Coronary artery (tissue), 2 donors: ENCODE results near the gene DNAH8.

Experiments
- DNase-seq: peaks from one replicate; pipeline ENCODE4 v3.0.0-alpha.2; 2017; ENCODE audit warnings: low spot score
- H3K27ac ChIP-seq, 2 donors: fragments of 200-600 bp; sonication (generic); one replicate each; pipeline ENCODE4 v1.5.1; 2016 to 2019
- H3K4me3 ChIP-seq: fragments of 200-600 bp; sonication (generic); 2 replicates; pipeline ENCODE4 v1.5.1; 2016; ENCODE audit warnings: mild to moderate bottlenecking, moderate library complexity
- TF ChIP-seq, protein P1 (sequence below): fragments of 200-600 bp; sonication (generic); IDR thresholded peaks from one replicate; pipeline ENCODE4 v1.5.1; 2019; ENCODE audit warnings: antibody characterized with exemption

DNAH8 gene

DNA sequence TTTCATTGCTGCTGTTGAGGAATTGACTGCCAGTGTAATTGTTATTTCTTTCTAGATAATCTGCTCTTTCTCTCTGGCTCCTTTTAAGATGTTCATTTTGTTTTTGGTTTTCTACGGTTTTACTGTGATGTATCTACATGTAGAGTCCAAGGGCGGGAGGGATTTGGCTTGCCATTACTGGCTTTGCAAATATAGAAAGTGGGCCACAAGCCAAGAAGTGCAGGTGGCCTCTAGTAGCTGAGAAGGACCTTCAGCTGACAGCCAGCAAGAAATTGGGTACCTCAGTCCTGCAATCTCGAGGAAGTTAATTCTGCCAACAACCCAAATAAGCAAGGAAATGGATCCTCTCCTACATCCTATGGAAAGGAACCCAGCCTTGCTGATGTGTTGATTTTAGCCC, 290.7 kb downstream of the DNAH8 start:
- Histone ChIP-seq H3K27ac (no peak overlapping the region), H3K4me3 (no peak overlapping the region)
- DNase-seq = no peak
- TF ChIP-seq, protein P1, sequence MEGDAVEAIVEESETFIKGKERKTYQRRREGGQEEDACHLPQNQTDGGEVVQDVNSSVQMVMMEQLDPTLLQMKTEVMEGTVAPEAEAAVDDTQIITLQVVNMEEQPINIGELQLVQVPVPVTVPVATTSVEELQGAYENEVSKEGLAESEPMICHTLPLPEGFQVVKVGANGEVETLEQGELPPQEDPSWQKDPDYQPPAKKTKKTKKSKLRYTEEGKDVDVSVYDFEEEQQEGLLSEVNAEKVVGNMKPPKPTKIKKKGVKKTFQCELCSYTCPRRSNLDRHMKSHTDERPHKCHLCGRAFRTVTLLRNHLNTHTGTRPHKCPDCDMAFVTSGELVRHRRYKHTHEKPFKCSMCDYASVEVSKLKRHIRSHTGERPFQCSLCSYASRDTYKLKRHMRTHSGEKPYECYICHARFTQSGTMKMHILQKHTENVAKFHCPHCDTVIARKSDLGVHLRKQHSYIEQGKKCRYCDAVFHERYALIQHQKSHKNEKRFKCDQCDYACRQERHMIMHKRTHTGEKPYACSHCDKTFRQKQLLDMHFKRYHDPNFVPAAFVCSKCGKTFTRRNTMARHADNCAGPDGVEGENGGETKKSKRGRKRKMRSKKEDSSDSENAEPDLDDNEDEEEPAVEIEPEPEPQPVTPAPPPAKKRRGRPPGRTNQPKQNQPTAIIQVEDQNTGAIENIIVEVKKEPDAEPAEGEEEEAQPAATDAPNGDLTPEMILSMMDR = no peak

DNA sequence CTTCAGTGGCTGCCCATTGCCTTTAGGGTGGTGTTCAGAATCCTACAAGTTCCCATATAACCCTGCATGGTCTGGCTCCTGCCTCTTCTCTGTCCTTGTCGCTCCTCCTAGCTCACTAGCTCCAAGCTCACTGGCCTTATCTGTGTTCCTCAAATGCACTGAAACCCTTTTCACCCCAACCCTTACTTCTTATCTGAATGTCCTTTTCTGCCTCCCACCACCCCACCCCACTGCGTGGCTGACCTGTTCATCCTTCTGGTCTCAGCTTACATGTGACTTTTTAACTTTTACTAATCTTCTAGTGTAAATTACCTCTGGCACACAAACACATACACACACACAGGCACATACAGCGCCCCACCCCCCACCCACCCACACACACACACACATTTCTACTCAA, 292.5 kb downstream of the DNAH8 start:
- no peak for DNase-seq
- no peak overlapping the region for H3K4me3 ChIP-seq
- no peak overlapping the region for H3K27ac ChIP-seq
- TF ChIP-seq, protein P1 = no peak

DNA sequence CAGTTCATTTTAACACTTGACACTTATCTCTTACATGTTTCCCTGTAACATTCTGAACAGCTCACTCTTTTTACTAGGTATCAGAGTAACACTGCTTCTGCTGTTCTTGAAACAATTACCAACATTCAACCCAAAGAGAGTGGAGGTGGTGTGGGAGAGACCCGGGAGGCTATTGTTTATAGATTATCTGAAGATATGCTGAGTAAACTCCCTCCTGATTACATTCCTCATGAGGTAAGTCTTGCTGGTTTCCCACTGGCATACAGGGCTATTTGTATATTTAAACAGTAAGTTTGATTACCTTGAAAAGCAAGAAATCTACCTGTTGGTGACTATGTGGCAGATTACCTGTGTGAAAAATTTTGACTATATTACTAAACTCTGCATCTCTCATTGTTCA, 293.6 kb downstream of the DNAH8 start:
- DNase-seq = no peak
- H3K27ac ChIP-seq = no peak overlapping the region
- TF ChIP-seq, protein P1 = no peak
- H3K4me3 ChIP-seq = no peak overlapping the region

DNA sequence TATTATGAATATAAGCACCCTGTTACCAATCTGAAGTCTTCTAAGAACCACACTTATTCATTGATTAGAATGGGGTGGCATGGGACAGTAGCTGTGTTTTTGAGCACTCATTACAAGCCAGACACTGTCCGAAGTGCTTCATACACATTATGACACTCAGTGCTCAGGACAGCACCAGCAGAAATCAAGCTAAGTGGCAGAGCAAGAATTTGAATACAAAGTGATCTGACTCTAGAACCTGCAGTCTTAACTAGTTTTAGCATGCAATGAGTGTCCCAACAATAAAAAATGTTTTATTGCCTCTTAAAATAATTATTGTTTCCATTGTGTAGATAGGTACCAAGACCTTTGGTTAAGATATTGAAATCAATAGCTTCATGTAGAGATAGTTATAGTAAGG, 294.4 kb downstream of the DNAH8 start:
- TF ChIP-seq, protein P1 = no peak
- DNase-seq = no peak
- no peak overlapping the region for H3K27ac ChIP-seq
- no peak overlapping the region for H3K4me3 ChIP-seq

DNA sequence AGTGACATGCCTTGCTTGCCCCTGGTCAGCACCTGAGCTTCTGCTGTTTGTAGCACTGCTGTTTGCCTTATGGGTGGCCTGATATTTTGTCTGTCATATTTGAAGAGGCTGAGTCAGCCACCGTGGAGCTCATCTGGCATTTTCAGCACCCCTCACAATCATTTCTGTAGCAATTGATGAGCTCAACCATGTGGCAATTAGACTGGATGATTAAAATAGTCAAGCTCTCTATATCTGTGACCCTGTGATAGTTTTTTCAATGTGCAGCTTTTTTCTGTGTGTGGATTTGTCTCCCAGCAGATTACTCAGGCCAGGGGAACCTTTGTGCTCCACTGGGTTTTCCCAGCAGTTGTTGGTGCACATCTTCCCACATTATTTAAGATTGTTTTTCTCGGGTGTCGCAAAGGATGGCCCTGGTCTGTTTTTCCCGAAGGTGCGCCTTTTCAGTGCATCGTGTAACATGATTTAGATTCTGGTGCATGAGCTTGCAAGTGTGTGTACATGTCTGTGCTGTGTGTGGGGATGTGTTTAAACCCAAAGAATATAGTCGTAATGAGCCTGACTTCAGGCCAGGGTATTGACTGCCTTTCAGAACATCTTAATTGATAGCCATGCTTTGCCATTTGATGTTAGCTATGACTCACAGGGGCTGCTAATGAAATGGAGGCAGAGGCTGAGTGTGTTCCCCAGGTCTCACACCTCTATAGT, 301.9 kb downstream of the DNAH8 start:
- H3K4me3 ChIP-seq = no peak overlapping the region
- no peak for DNase-seq
- TF ChIP-seq, protein P1 = no peak
- no peak overlapping the region for H3K27ac ChIP-seq

DNA sequence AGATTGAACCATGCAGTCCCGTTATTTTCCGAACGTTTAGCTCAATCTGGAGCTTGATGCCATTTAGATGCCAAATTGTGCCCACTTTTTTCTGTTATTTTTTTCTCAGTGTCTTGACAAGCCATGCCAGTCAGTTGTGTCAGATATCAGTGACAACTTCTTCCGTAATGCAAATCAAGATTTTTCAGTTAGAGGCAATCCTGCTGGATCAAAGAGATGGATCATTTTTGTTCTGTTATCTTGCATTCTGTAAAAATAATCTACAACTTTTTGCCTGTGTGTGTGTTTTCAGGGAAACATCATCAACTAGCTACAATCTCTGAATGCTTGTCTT, 302.4 kb downstream of the DNAH8 start:
- TF ChIP-seq, protein P1 = no peak
- DNase-seq = no peak
- no peak overlapping the region for H3K4me3 ChIP-seq
- no peak overlapping the region for H3K27ac ChIP-seq

DNA sequence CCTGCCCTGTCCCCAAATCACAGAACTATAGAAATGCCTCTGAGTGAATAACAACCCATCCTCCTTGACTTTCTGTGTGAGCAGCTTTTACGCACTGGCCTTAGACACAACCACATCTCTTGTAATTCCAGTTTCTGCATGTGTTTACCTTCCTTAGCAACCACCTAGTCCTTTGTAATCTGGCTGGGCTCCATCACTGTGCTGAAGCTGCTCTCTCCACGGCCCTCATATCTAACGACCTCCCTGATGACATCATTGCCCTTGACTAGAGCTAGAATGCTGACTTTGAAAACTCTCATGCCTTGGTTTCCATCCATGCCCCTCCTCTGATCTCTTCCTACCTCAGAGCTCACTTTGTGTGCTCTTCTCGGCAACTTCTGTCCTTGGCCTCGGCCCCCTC, 303.0 kb downstream of the DNAH8 start:
- TF ChIP-seq, protein P1 = no peak
- Histone ChIP-seq H3K4me3 (no peak overlapping the region), H3K27ac (no peak overlapping the region)
- no peak for DNase-seq
